GM23338 (cell line): ENCODE data around the gene F8. TPM values are rescaled to one million over a fixed set of nuclear protein-coding genes. Genes with fewer than 3 reads are reported as not detected.

ENCODE experiments used
- ATAC-seq: fragments of 200-7000 bp; cut with Tn5 transposase; 3 replicates; pipeline ENCODE4 v1.9.1; 2020
- DNase-seq: peaks from one replicate; pipeline ENCODE4 v3.0.0-alpha.2; 2015; ENCODE audit warnings: low spot score
- H2AFZ ChIP-seq: fragments of 200-600 bp; sonication (generic); 2 replicates; pipeline ENCODE4 v1.8.0; 2016; ENCODE audit warnings: antibody characterized with exemption, mild to moderate bottlenecking, moderate library complexity
- H3F3A ChIP-seq: fragments of 200-600 bp; sonication (generic); replicated peaks from 2 replicates; pipeline ENCODE4 v1.8.0; 2017; ENCODE audit warnings: antibody characterized with exemption, mixed run types, low read depth
- H3K27ac ChIP-seq: fragments of 200-600 bp; sonication (generic); 2 replicates; pipeline ENCODE4 v1.6.1; 2016; ENCODE audit warnings: low read depth
- H3K27me3 ChIP-seq: fragments of 200-600 bp; sonication (generic); 2 replicates; pipeline ENCODE4 v1.8.0; 2016; ENCODE audit warnings: mild to moderate bottlenecking, mixed run types, moderate library complexity; ENCODE audit not compliant: insufficient read depth
- H3K36me3 ChIP-seq: fragments of 200-600 bp; sonication (generic); 2 replicates; pipeline ENCODE4 v1.8.0; 2016; ENCODE audit warnings: mild to moderate bottlenecking; ENCODE audit not compliant: insufficient read depth
- H3K4me1 ChIP-seq: fragments of 200-600 bp; sonication (generic); 2 replicates; pipeline ENCODE4 v1.8.0; 2016; ENCODE audit warnings: mild to moderate bottlenecking, moderate library complexity; ENCODE audit not compliant: insufficient read depth
- H3K4me2 ChIP-seq: fragments of 200-600 bp; sonication (generic); 2 replicates; pipeline ENCODE4 v1.7.1; 2017; ENCODE audit warnings: mixed run types
- H3K4me3 ChIP-seq: fragments of 200-600 bp; sonication (generic); 2 replicates; pipeline ENCODE4 v1.6.1; 2016; ENCODE audit warnings: mixed run types
- H3K79me2 ChIP-seq: fragments of 200-600 bp; sonication (generic); replicated peaks from 2 replicates; pipeline ENCODE4 v1.8.0; 2017; ENCODE audit warnings: mild to moderate bottlenecking; ENCODE audit not compliant: insufficient read depth
- H3K9me2 ChIP-seq: fragments of 200-600 bp; sonication (generic); 2 replicates; pipeline ENCODE4 v1.8.0; 2017; ENCODE audit not compliant: insufficient read depth
- H4K20me1 ChIP-seq: fragments of 200-600 bp; sonication (generic); replicated peaks from 2 replicates; pipeline ENCODE4 v1.8.0; 2017; ENCODE audit warnings: mild to moderate bottlenecking; ENCODE audit not compliant: insufficient read depth
- H3K27ac Mint-ChIP-seq: 2 replicates; pipeline ENCODE4 v1.8.0; 2020; ENCODE audit warnings: inconsistent platforms, mild to moderate bottlenecking, moderate library complexity, mixed read lengths
- H3K27me3 Mint-ChIP-seq: 3 replicates; pipeline ENCODE4 v1.8.0; 2022; ENCODE audit warnings: low read depth, mild to moderate bottlenecking, moderate library complexity, mixed read lengths, inconsistent platforms; ENCODE audit not compliant: insufficient read depth, poor library complexity
- H3K36me3 Mint-ChIP-seq: 3 replicates; pipeline ENCODE4 v1.8.0; 2021; ENCODE audit warnings: low read depth, mild to moderate bottlenecking, inconsistent platforms, moderate library complexity, mixed read lengths
- H3K4me1 Mint-ChIP-seq: 3 replicates; pipeline ENCODE4 v1.8.0; 2020; ENCODE audit warnings: mild to moderate bottlenecking, inconsistent platforms, mixed read lengths
- H3K4me3 Mint-ChIP-seq: 3 replicates; pipeline ENCODE4 v1.8.0; 2021; ENCODE audit warnings: moderate library complexity, mild to moderate bottlenecking, inconsistent platforms, mixed read lengths
- H3K9me3 Mint-ChIP-seq: 3 replicates; pipeline ENCODE4 v1.8.0; 2020; ENCODE audit warnings: moderate library complexity, mild to moderate bottlenecking, inconsistent platforms, mixed read lengths
- CREB1 ChIP-seq: fragments of 250-450 bp; sonication (Bioruptor Pico); IDR thresholded peaks from 2 replicates; pipeline ENCODE4 v1.5.0; 2020; ENCODE audit warnings: low read depth, mild to moderate bottlenecking, moderate library complexity
- ETS1 ChIP-seq: IDR thresholded peaks from 2 replicates; pipeline ENCODE4 v1.6.1; 2016; ENCODE audit warnings: antibody characterized with exemption
- EZH2 ChIP-seq: fragments of 200-600 bp; sonication (generic); IDR thresholded peaks from one replicate; pipeline ENCODE4 v1.8.0; 2017; ENCODE audit warnings: antibody characterized with exemption, mild to moderate bottlenecking, low read depth; ENCODE audit not compliant: unreplicated experiment
- EZH2phosphoT487 ChIP-seq: fragments of 200-600 bp; sonication (generic); IDR thresholded peaks from one replicate; pipeline ENCODE4 v1.8.1; 2018; ENCODE audit warnings: antibody characterized with exemption; ENCODE audit not compliant: unreplicated experiment
- JUNB ChIP-seq: IDR thresholded peaks from one replicate; pipeline ENCODE4 v1.6.1; 2016; ENCODE audit warnings: antibody characterized with exemption; ENCODE audit not compliant: unreplicated experiment
- NANOG ChIP-seq: IDR thresholded peaks from 2 replicates; pipeline ENCODE4 v1.6.1; 2016; ENCODE audit warnings: antibody characterized with exemption, borderline replicate concordance
- POLR2AphosphoS5 ChIP-seq: IDR thresholded peaks from 2 replicates; pipeline ENCODE4 v1.6.1; 2016; ENCODE audit warnings: antibody characterized with exemption, low read depth
- REST ChIP-seq: IDR thresholded peaks from one replicate; pipeline ENCODE4 v1.6.1; 2018; ENCODE audit warnings: antibody characterized with exemption; ENCODE audit not compliant: unreplicated experiment
- ZNF114 ChIP-seq: fragments of 250-450 bp; sonication (Bioruptor Pico); IDR thresholded peaks from 2 replicates; pipeline ENCODE4 v1.5.0; 2020; ENCODE audit warnings: mild to moderate bottlenecking, moderate library complexity
- ZNF331 ChIP-seq: fragments of 250-450 bp; sonication (Bioruptor Pico); IDR thresholded peaks from 2 replicates; pipeline ENCODE4 v1.5.0; 2020; ENCODE audit warnings: low read depth, mild to moderate bottlenecking, moderate library complexity
- ZNF462 ChIP-seq: fragments of 250-450 bp; sonication (Bioruptor Pico); IDR thresholded peaks from 2 replicates; pipeline ENCODE4 v1.5.0; 2020; ENCODE audit warnings: mild to moderate bottlenecking, moderate library complexity
- polyA plus RNA-seq: library from polyadenylated mRNA; unstranded; fragments of >200 nt; fragmentation: Nextera tagmentation; extraction: Ambion mirVana; gene quantifications from 2 replicates; pipeline ENCODE4 v1.2.1, GENCODE V29; 2016
- total RNA-seq: library from RNA; depleted of rRNA; stranded (reverse); fragments of >200 nt; shearing (Covaris generic); gene quantifications from 2 replicates; pipeline ENCODE4 v1.2.3, GENCODE V29; 2014

F8 gene
- total and polyA plus RNA-seq, 2 experiments from 2014 or later = 0.70 to 1.8 TPM

- no peak for TF ChIP-seq REST
- TF ChIP-seq POLR2AphosphoS5 = no peak
- TF ChIP-seq NANOG = no peak
- no peak for TF ChIP-seq ZNF331 (CRISPR knock-in tag)
- TF ChIP-seq ETS1 = no peak
Observed at GRCh38 chrX:154900323-154900722, 122.2 kb downstream of the F8 start (continued).

- H3K4me3 Mint-ChIP-seq = no peak overlapping the region
- H3K27me3 Mint-ChIP-seq = no peaks in the 10 kb centered on the region
- Histone ChIP-seq H3K79me2 (no peaks in the 10 kb centered on the region), H3K4me3 (no peak overlapping the region), H3K4me1 (0 out of 2 replicates have a peak, but pooled peaks cover 12% of the 10 kb centered on the region), H3K27me3 (no peaks in the 10 kb centered on the region), H3K27ac (no peak overlapping the region), H4K20me1 (no peaks in the 10 kb centered on the region), H3K4me2 (no peak overlapping the region), H3F3A (no peaks in the 10 kb centered on the region), H2AFZ (no peak overlapping the region), H3K9me2 (no peaks in the 10 kb centered on the region), H3K36me3 (no peaks in the 10 kb centered on the region)
- no peak for ATAC-seq
- no peak overlapping the region for H3K27ac Mint-ChIP-seq
- DNase-seq = no peak
- H3K36me3 Mint-ChIP-seq = no peaks in the 10 kb centered on the region; the same call in 2 of the 3 replicates
- H3K4me1 Mint-ChIP-seq = peaks cover 8% of the 10 kb centered on the region
- peaks cover 3% of the 10 kb centered on the region; the same call in 2 of the 3 replicates for H3K9me3 Mint-ChIP-seq
- TF ChIP-seq CREB1 = no peak
- TF ChIP-seq ZNF462 (CRISPR knock-in tag) = no peak
- no peak for TF ChIP-seq EZH2
- TF ChIP-seq REST = no peak
- TF ChIP-seq EZH2phosphoT487 = no peak
- no peak for TF ChIP-seq POLR2AphosphoS5
- TF ChIP-seq ZNF114 (CRISPR knock-in tag) = no peak
- TF ChIP-seq ZNF331 (CRISPR knock-in tag) = no peak
- TF ChIP-seq JUNB = no peak
Observed at GRCh38 chrX:154892296-154892695, 130.2 kb downstream of the F8 start.
